Measurements from ENCODE around the gene CD84. TPM values are rescaled to one million over a fixed set of nuclear protein-coding genes. Genes with fewer than 3 reads are reported as not detected.

CD84 gene
- total RNA-seq, 2 experiments from 2014 or later, result 22.2 to 23.4 TPM

DNA sequence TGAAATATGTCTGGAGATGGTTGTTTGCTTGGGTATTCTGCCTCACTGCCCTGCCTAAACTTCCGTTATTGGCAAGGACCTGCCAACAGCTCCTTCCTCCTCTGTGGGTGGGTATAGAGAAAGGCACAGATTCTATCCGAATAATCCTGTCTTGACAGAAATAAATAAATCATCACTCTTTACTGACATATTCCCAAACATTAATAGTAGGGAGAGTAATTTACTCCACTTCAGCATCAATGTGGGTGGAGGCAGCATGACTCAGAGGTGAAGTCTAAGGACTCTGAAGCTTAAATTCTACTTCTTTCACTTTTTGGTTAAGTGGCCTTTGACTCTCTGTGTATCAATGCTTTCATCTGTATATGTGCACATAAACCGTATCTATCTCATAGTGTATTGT, 2.9 kb downstream of the CD84 start:
- ChIA-PET POLR2A (interaction anchor here (4.2 kb wide), 1 partner anchor 21 kb away, joined by 23 read pairs; no protein-coding TSS in a partner anchor), CTCF (ENCODE audit: unreplicated experiment) (interaction anchor here (0.7 kb wide), 1 partner anchor 27 kb away, joined by 6 read pairs; no protein-coding TSS in a partner anchor)
- Histone ChIP-seq H3K79me2 (ENCODE audit: insufficient read depth, low read depth, low read length) (peaks cover 52% of the 10 kb centered on the region), H3K9me3 (ENCODE audit: low read length) (no peaks in the 10 kb centered on the region), H3K36me3 (ENCODE audit: insufficient read depth, low read length) (peaks cover 26% of the 10 kb centered on the region), H4K20me1 (ENCODE audit: insufficient read depth, low read length) (no peaks in the 10 kb centered on the region), H3K4me3 (ENCODE audit: low read depth, low read length, poor library complexity, severe bottlenecking) (peak overlapping the region; percentile 76), H2AFZ (ENCODE audit: low read length) (no peak overlapping the region), H3K9me2 (ENCODE audit: insufficient read depth, low read length) (no peaks in the 10 kb centered on the region), H3K4me1 (ENCODE audit: insufficient read depth, low read length, poor library complexity, severe bottlenecking) (peaks cover 59% of the 10 kb centered on the region), H3K27ac (ENCODE audit: low read depth, low read length, poor library complexity, severe bottlenecking) (peak overlapping the region; percentile 79), H3K4me2 (ENCODE audit: low read length) (peak overlapping the region; percentile 92)
- TF ChIP-seq EZH2phosphoT487 (IDR thresholded peaks at IDR 0.05; ENCODE audit: borderline replicate concordance, low read depth, low read length), result no peak
- TF ChIP-seq, protein P1, sequence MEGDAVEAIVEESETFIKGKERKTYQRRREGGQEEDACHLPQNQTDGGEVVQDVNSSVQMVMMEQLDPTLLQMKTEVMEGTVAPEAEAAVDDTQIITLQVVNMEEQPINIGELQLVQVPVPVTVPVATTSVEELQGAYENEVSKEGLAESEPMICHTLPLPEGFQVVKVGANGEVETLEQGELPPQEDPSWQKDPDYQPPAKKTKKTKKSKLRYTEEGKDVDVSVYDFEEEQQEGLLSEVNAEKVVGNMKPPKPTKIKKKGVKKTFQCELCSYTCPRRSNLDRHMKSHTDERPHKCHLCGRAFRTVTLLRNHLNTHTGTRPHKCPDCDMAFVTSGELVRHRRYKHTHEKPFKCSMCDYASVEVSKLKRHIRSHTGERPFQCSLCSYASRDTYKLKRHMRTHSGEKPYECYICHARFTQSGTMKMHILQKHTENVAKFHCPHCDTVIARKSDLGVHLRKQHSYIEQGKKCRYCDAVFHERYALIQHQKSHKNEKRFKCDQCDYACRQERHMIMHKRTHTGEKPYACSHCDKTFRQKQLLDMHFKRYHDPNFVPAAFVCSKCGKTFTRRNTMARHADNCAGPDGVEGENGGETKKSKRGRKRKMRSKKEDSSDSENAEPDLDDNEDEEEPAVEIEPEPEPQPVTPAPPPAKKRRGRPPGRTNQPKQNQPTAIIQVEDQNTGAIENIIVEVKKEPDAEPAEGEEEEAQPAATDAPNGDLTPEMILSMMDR (conservative IDR thresholded peaks at IDR 0.05; ENCODE audit: low read length), result no peak
- BruUV-seq (replicated peaks), result no TSS peak
- intact Hi-C loops (cut with micrococcal nuclease; ENCODE audit: unreplicated experiment), result no loop called here
- no peak for DNase-seq (ENCODE audit: low spot score)

- H4K20me1 ChIP-seq (ENCODE audit: insufficient read depth, low read length), result no peaks in the 10 kb centered on the region
- peak overlapping the region; percentile 92 for H3K4me2 ChIP-seq (ENCODE audit: low read length)
- H3K4me1 ChIP-seq (ENCODE audit: insufficient read depth, low read length, poor library complexity, severe bottlenecking), result peaks cover 54% of the 10 kb centered on the region
- CTCF ChIA-PET (ENCODE audit: unreplicated experiment), result no interaction called here
- peak overlapping the region; percentile 2 for H3K27ac ChIP-seq (ENCODE audit: low read depth, low read length, poor library complexity, severe bottlenecking)
- H3K9me3 ChIP-seq (ENCODE audit: low read length), result no peaks in the 10 kb centered on the region
- POLR2A ChIA-PET, result interaction anchor here (0.9 to 4.2 kb wide), 6 partner anchors 11 to 87 kb away, joined by 3 to 23 read pairs (median 3); no protein-coding TSS in a partner anchor
- no TSS peak for BruUV-seq (replicated peaks)
- peak; percentile 31 for DNase-seq (ENCODE audit: low spot score)
- no peak overlapping the region for H2AFZ ChIP-seq (ENCODE audit: low read length)
- peaks cover 52% of the 10 kb centered on the region for H3K79me2 ChIP-seq (ENCODE audit: insufficient read depth, low read depth, low read length)
- peaks cover 38% of the 10 kb centered on the region for H3K36me3 ChIP-seq (ENCODE audit: insufficient read depth, low read length)
- peak overlapping the region; percentile 76 for H3K4me3 ChIP-seq (ENCODE audit: low read depth, low read length, poor library complexity, severe bottlenecking)
- H3K9me2 ChIP-seq (ENCODE audit: insufficient read depth, low read length), result no peaks in the 10 kb centered on the region
- TF ChIP-seq, protein P1 (conservative IDR thresholded peaks at IDR 0.05; ENCODE audit: low read length), result no peak
- no peak for TF ChIP-seq EZH2phosphoT487 (IDR thresholded peaks at IDR 0.05; ENCODE audit: borderline replicate concordance, low read depth, low read length)
- intact Hi-C loops (cut with micrococcal nuclease; ENCODE audit: unreplicated experiment), result no loop called here
These were observed 4.1 kb downstream of the CD84 start for GRCh38 chr1:160575112-160575664.

DNA sequence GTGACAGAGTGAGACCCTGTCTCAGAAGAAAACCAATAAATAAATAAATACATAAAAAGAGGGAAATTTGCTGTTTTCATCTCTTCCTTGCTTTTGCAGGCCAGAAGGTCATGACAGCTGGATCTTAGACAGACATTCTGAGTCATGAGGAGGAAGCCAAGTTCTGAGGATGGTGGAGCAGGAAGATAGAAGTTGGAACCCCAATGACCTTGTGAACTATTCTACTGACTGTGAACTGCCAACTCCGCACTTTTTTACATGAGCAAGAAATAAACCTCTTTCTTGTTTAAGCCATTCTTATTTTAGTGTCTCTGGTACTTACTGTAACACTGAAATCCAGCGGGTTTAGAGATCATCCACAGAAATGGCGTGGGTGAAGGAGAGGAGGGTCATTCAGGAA, 8.5 kb downstream of the CD84 start:
- ChIA-PET POLR2A (no interaction called here), CTCF (ENCODE audit: unreplicated experiment) (no interaction called here)
- no peaks in the 10 kb centered on the region for H4K20me1 ChIP-seq (ENCODE audit: insufficient read depth, low read length)
- H3K9me2 ChIP-seq (ENCODE audit: insufficient read depth, low read length), result no peaks in the 10 kb centered on the region
- no TSS peak for BruUV-seq (replicated peaks)
- no peak for DNase-seq (ENCODE audit: low spot score)
- no peak overlapping the region for H3K4me2 ChIP-seq (ENCODE audit: low read length)
- intact Hi-C loops (cut with micrococcal nuclease; ENCODE audit: unreplicated experiment), result no loop called here
- peaks cover 47% of the 10 kb centered on the region for H3K36me3 ChIP-seq (ENCODE audit: insufficient read depth, low read length)
- H3K27ac ChIP-seq (ENCODE audit: low read depth, low read length, poor library complexity, severe bottlenecking), result no peak overlapping the region
- no peak overlapping the region for H3K4me3 ChIP-seq (ENCODE audit: low read depth, low read length, poor library complexity, severe bottlenecking)
- H3K4me1 ChIP-seq (ENCODE audit: insufficient read depth, low read length, poor library complexity, severe bottlenecking), result peaks cover 63% of the 10 kb centered on the region
- H2AFZ ChIP-seq (ENCODE audit: low read length), result no peak overlapping the region
- peaks cover 30% of the 10 kb centered on the region; the same call in 1 of the 2 replicates for H3K79me2 ChIP-seq (ENCODE audit: insufficient read depth, low read depth, low read length)
- no peaks in the 10 kb centered on the region for H3K9me3 ChIP-seq (ENCODE audit: low read length)
- TF ChIP-seq, protein P1 (conservative IDR thresholded peaks at IDR 0.05; ENCODE audit: low read length), result no peak
- TF ChIP-seq EZH2phosphoT487 (IDR thresholded peaks at IDR 0.05; ENCODE audit: borderline replicate concordance, low read depth, low read length), result no peak

Measured in OCI-LY7 (cell line).